Endometrial microvascular endothelial cells (primary cell): Measurements from ENCODE around the gene LYPLAL1. TPM values are rescaled to one million over a fixed set of nuclear protein-coding genes. Genes with fewer than 3 reads are reported as not detected.

Experiments used
- in situ Hi-C: cut with HindIII; loops from 2 replicates; pipeline ENCODE4 v1.10.0; 2017; ENCODE audit warnings: low sequenced_read_pairs, low pct_unique_long_range_greater_than_20kb; ENCODE audit errors: inconsistent ontology term
- total RNA-seq: library from RNA; depleted of rRNA; stranded (reverse); fragments of >200 nt; gene quantifications from one replicate; pipeline ENCODE4 v1.2.3, GENCODE V29; 2015; ENCODE audit errors: inconsistent ontology term

The LYPLAL1 gene
- total RNA-seq, result 19.9 TPM

- in situ Hi-C loops, result no loop called here
These were observed at the start of gene LYPLAL1 for GRCh38 chr1:219173758-219174459. Gene LYPLAL1, plus strand, starts transcription at chr1:219173878. Its CDS starts 13 bp downstream, at chr1:219173891.

GRCh38 chr1:219124163-219124562 is 49.5 kb upstream of the LYPLAL1 start:
- in situ Hi-C loops, result no loop called here

- in situ Hi-C loops, result no loop called here
These were observed 48.3 kb upstream of the LYPLAL1 start for GRCh38 chr1:219125342-219125741.

- in situ Hi-C loops, result no loop called here
These were observed 47.3 kb upstream of the LYPLAL1 start for GRCh38 chr1:219126377-219126776.

- in situ Hi-C loops, result no loop called here
These were observed 44.7 kb upstream of the LYPLAL1 start for GRCh38 chr1:219128957-219129356.

- in situ Hi-C loops, result no loop called here
These were observed 43.2 kb upstream of the LYPLAL1 start for GRCh38 chr1:219130366-219130935.

GRCh38 chr1:219132939-219133338 is 40.7 kb upstream of the LYPLAL1 start:
- in situ Hi-C loops, result no loop called here

- in situ Hi-C loops, result no loop called here
These were observed 34.9 kb upstream of the LYPLAL1 start for GRCh38 chr1:219138747-219139146.

GRCh38 chr1:219140303-219140877 is 33.3 kb upstream of the LYPLAL1 start:
- in situ Hi-C loops, result no loop called here

- in situ Hi-C loops, result no loop called here
These were observed 29.9 kb upstream of the LYPLAL1 start for GRCh38 chr1:219143735-219144134.

GRCh38 chr1:219144658-219145315 is 28.9 kb upstream of the LYPLAL1 start:
- in situ Hi-C loops, result no loop called here

- in situ Hi-C loops, result no loop called here
These were observed 26.1 kb upstream of the LYPLAL1 start for GRCh38 chr1:219147571-219148019.

- in situ Hi-C loops, result no loop called here
These were observed 24.6 kb upstream of the LYPLAL1 start for GRCh38 chr1:219149009-219149577.

GRCh38 chr1:219149953-219150352 is 23.7 kb upstream of the LYPLAL1 start:
- in situ Hi-C loops, result no loop called here

- in situ Hi-C loops, result no loop called here
These were observed 22.8 kb upstream of the LYPLAL1 start for GRCh38 chr1:219150913-219151312.

GRCh38 chr1:219151467-219151866 is 22.2 kb upstream of the LYPLAL1 start:
- in situ Hi-C loops, result no loop called here

- in situ Hi-C loops, result no loop called here
These were observed 20.9 kb upstream of the LYPLAL1 start for GRCh38 chr1:219152751-219153150.

GRCh38 chr1:219153723-219154122 is 20.0 kb upstream of the LYPLAL1 start:
- in situ Hi-C loops, result no loop called here

GRCh38 chr1:219155135-219155534 is 18.5 kb upstream of the LYPLAL1 start:
- in situ Hi-C loops, result no loop called here
